Progenitor cell of endocrine pancreas (in vitro differentiated cells): ENCODE measurements around the gene C16orf90. TPM values are rescaled to one million over a fixed set of nuclear protein-coding genes. Genes with fewer than 3 reads are reported as not detected.

Experiments used
- DNase-seq: peaks from one replicate; pipeline ENCODE4 v3.0.0; 2021; ENCODE audit warnings: low spot score; ENCODE audit not compliant: unreplicated experiment
- H3K27ac Mint-ChIP-seq: 2 replicates; pipeline ENCODE4 v1.8.0; 2021; ENCODE audit warnings: mild to moderate bottlenecking, moderate library complexity, mixed read lengths
- H3K27me3 Mint-ChIP-seq: 2 replicates; pipeline ENCODE4 v1.8.0; 2021; ENCODE audit warnings: mixed read lengths
- H3K36me3 Mint-ChIP-seq: 2 replicates; pipeline ENCODE4 v1.8.0; 2022; ENCODE audit warnings: mixed read lengths; ENCODE audit not compliant: insufficient read depth
- H3K4me1 Mint-ChIP-seq: 2 replicates; pipeline ENCODE4 v1.8.0; 2021; ENCODE audit warnings: low read depth, mixed read lengths
- H3K4me3 Mint-ChIP-seq: 2 replicates; pipeline ENCODE4 v1.8.0; 2021; ENCODE audit warnings: low read depth, mild to moderate bottlenecking, moderate library complexity, mixed read lengths
- H3K9me3 Mint-ChIP-seq: 2 replicates; pipeline ENCODE4 v1.8.0; 2021; ENCODE audit warnings: low read depth, mixed read lengths
- microRNA-seq: library from miRNA; unstranded; fragments of <30 nt; microRNA quantifications from one replicate; pipeline ENCODE4 v1.1.0, GENCODE V29; 2020; ENCODE audit warnings: borderline number of aligned reads; ENCODE audit not compliant: unreplicated experiment
- total RNA-seq: library from RNA; stranded (reverse); gene quantifications from 2 replicates; pipeline ENCODE4 v1.2.1, GENCODE V29; 2021
- TF ChIP-seq, protein P1 (sequence below): fragments of 200-600 bp; sonication (generic); IDR thresholded peaks from one replicate; pipeline ENCODE4 v1.5.0; 2021; ENCODE audit warnings: antibody characterized with exemption, mild to moderate bottlenecking; ENCODE audit not compliant: unreplicated experiment

The C16orf90 gene
- total RNA-seq, 1 donor from 2014 or later, result not detected

DNA sequence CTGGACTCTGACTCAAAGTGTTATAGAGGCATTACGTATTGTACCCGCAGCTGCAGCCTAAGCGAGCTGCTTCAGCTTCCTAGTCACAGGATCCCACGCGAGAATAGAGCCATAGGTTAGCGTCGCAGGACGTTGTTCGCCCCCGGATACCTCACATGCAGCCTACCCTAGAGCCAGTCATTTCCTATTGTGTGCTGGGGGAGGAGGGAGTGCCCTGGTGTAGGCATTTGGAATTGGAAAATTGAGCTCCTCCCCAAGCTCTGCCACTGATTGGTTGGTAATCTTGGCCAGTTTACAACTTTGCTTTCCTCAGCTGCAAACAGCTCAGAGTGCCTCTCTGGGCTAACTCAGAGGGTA, 51.3 kb downstream of the C16orf90 start:
- Mint-ChIP-seq H3K27ac (peak overlapping the region; percentile 97), H3K36me3 (peaks cover 23% of the 10 kb centered on the region), H3K4me1 (peaks cover 5% of the 10 kb centered on the region), H3K27me3 (no peaks in the 10 kb centered on the region), H3K9me3 (peaks cover 11% of the 10 kb centered on the region), H3K4me3 (peak overlapping the region; percentile 95)
- TF ChIP-seq, protein P1, sequence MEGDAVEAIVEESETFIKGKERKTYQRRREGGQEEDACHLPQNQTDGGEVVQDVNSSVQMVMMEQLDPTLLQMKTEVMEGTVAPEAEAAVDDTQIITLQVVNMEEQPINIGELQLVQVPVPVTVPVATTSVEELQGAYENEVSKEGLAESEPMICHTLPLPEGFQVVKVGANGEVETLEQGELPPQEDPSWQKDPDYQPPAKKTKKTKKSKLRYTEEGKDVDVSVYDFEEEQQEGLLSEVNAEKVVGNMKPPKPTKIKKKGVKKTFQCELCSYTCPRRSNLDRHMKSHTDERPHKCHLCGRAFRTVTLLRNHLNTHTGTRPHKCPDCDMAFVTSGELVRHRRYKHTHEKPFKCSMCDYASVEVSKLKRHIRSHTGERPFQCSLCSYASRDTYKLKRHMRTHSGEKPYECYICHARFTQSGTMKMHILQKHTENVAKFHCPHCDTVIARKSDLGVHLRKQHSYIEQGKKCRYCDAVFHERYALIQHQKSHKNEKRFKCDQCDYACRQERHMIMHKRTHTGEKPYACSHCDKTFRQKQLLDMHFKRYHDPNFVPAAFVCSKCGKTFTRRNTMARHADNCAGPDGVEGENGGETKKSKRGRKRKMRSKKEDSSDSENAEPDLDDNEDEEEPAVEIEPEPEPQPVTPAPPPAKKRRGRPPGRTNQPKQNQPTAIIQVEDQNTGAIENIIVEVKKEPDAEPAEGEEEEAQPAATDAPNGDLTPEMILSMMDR, result no peak
- no peak for DNase-seq

Small RNA genes lying within 50 kb of the gene (microRNA-seq; reads per million reads assigned to microRNA genes)
- gene MIR6126, result not detected

Other genes starting within 250 kb of the C16orf90 start
- not detected in 2 replicates for gene MEFV, start 238.9 kb downstream of the C16orf90 start, total RNA-seq
- 29.4 and 33.8 TPM in 2 replicates for gene ZNF263, start 212.0 kb downstream of the C16orf90 start, total RNA-seq
- 5.4 and 5.8 TPM in 2 replicates for gene TIGD7, start 190.1 kb downstream of the C16orf90 start, total RNA-seq
- 57.4 and 58.7 TPM in 2 replicates for gene ZNF75A, start 190.0 kb downstream of the C16orf90 start, total RNA-seq
- 0.19 TPM in 1 of 2 replicates, not detected in the other for gene OR2C1, start 139.6 kb downstream of the C16orf90 start, total RNA-seq
- 19.1 and 21.3 TPM in 2 replicates for gene ZSCAN32, start 94.5 kb downstream of the C16orf90 start, total RNA-seq
- gene ZNF174, start 94.3 kb downstream of the C16orf90 start, total RNA-seq, result 13.5 and 13.6 TPM in 2 replicates
- 2.0 and 2.2 TPM in 2 replicates for gene ZNF597, start 52.0 kb downstream of the C16orf90 start, total RNA-seq
- gene NAA60, start 51.8 kb downstream of the C16orf90 start, total RNA-seq, result 66.8 and 71.3 TPM in 2 replicates
- 38.7 and 42.4 TPM in 2 replicates for gene CLUAP1, start 5.5 kb upstream of the C16orf90 start, total RNA-seq
- gene NLRC3, start 81.9 kb upstream of the C16orf90 start, total RNA-seq, result 0.14 and 0.38 TPM in 2 replicates
- gene SLX4, start 116.1 kb upstream of the C16orf90 start, total RNA-seq, result 13.8 and 14.0 TPM in 2 replicates
- 43.6 and 49.3 TPM in 2 replicates for gene DNASE1, start 159.2 kb upstream of the C16orf90 start, total RNA-seq
- 212 and 216 TPM in 2 replicates for gene TRAP1, start 222.0 kb upstream of the C16orf90 start, total RNA-seq